Loucy (cell line): ENCODE results near the gene FSTL5.

ENCODE experiments used
- CTCF ChIP-seq: fragments of 200-600 bp; sonication (generic); conservative IDR thresholded peaks from 2 replicates; pipeline ENCODE4 v1.5.1; 2014; ENCODE audit warnings: mild to moderate bottlenecking, antibody characterized with exemption, low read length
- EZH2phosphoT487 ChIP-seq: fragments of 200-600 bp; IDR thresholded peaks from 2 replicates; pipeline ENCODE4 v1.6.1; 2018; ENCODE audit warnings: antibody characterized with exemption, mild to moderate bottlenecking, moderate library complexity, borderline replicate concordance

- TF ChIP-seq CTCF (no peak; the same call in 1 of the 2 replicates), EZH2phosphoT487 (no peak)
These were observed 599.5 kb downstream of the FSTL5 start for GRCh38 chr4:161564230-161564834.
